Hepatocyte (in vitro differentiated cells): ENCODE data around the gene GRN.

ENCODE experiments used
- EZH2 ChIP-seq: fragments of 200-600 bp; sonication (generic); IDR thresholded peaks from 2 replicates; pipeline ENCODE4 v1.6.1; 2016; ENCODE audit warnings: antibody characterized with exemption, mild to moderate bottlenecking, borderline replicate concordance
- TF ChIP-seq, protein P1 (sequence below): fragments of 200-600 bp; sonication (generic); IDR thresholded peaks from 2 replicates; pipeline ENCODE4 v1.5.1; 2016; ENCODE audit warnings: antibody characterized with exemption, mild to moderate bottlenecking; ENCODE audit not compliant: poor library complexity

DNA sequence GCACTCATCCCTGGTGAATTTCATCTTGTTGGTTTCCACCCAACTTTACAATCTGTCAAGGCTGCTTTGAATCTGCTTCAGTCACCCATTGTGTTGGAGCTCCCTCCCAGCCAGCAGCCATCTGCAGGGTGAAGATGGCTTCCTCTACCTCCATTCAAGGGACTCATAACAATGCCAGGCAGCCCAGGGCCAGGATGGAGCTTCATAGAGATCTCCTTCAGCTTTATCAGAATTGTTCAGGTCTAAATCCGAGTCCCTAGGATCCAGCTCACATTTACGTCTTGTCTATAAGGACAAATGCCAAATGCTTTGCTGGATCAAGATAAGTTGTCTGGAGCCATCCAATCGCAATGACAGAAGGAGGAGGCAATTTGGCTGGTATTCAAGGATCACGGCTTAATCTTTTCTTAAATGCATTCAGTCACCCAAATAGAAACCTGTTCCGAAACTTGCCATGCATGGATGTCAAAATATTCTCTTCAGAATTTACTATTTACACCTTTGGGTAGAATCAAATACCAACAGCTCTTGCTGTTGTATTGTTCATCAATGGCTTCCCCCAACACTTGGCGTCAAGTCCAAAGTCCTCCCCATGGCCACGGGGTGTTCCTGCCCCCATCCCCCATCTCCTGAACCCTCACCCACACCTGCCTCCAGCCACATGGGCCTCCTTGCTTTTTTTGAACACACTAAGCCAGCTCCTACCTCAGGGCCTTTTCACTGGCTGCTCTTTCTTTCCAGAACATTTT lies 22.3 kb downstream of the GRN start:
- TF ChIP-seq, protein P1, sequence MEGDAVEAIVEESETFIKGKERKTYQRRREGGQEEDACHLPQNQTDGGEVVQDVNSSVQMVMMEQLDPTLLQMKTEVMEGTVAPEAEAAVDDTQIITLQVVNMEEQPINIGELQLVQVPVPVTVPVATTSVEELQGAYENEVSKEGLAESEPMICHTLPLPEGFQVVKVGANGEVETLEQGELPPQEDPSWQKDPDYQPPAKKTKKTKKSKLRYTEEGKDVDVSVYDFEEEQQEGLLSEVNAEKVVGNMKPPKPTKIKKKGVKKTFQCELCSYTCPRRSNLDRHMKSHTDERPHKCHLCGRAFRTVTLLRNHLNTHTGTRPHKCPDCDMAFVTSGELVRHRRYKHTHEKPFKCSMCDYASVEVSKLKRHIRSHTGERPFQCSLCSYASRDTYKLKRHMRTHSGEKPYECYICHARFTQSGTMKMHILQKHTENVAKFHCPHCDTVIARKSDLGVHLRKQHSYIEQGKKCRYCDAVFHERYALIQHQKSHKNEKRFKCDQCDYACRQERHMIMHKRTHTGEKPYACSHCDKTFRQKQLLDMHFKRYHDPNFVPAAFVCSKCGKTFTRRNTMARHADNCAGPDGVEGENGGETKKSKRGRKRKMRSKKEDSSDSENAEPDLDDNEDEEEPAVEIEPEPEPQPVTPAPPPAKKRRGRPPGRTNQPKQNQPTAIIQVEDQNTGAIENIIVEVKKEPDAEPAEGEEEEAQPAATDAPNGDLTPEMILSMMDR: no peak
- no peak for TF ChIP-seq EZH2
